T-helper 17 cell (primary cell): ENCODE measurements around the gene AKAP1. TPM values are rescaled to one million over a fixed set of nuclear protein-coding genes. Genes with fewer than 3 reads are reported as not detected.

Experiments used
- ATAC-seq: fragments of 150-1000 bp; cut with Tn5 transposase; 2 replicates; pipeline ENCODE4 v1.10.0; 2021; ENCODE audit warnings: mild to moderate bottlenecking, moderate library complexity
- DNase-seq, 3 donors: peaks; one replicate each; pipeline versions ENCODE4 v3.0.0 to v3.0.0-alpha.2; 2020 to 2021
- H3K9me3 ChIP-seq: one replicate; pipeline ENCODE4 v1.7.0; 2013; ENCODE audit warnings: low read length, mild to moderate bottlenecking; ENCODE audit not compliant: control insufficient read depth, poor library complexity, severe bottlenecking
- H3K27ac Mint-ChIP-seq: one replicate; pipeline ENCODE4 v1.8.0; 2022; ENCODE audit warnings: mild to moderate bottlenecking, moderate library complexity, mixed read lengths
- H3K27me3 Mint-ChIP-seq: one replicate; pipeline ENCODE4 v1.8.0; 2022; ENCODE audit warnings: mixed read lengths
- H3K36me3 Mint-ChIP-seq: one replicate; pipeline ENCODE4 v1.8.0; 2022; ENCODE audit warnings: low read depth, mixed read lengths
- H3K4me1 Mint-ChIP-seq: one replicate; pipeline ENCODE4 v1.8.0; 2022; ENCODE audit warnings: mild to moderate bottlenecking, mixed read lengths
- H3K4me3 Mint-ChIP-seq: one replicate; pipeline ENCODE4 v1.8.0; 2022; ENCODE audit warnings: mild to moderate bottlenecking, moderate library complexity, mixed read lengths
- total RNA-seq, 4 donors: library from RNA in 2 of 4; stranded (reverse) in 2 of 4; gene quantifications; one replicate each; pipeline ENCODE4 v1.2.3 and lab custom pipeline; 2022 to 2026

Gene AKAP1, protein sequence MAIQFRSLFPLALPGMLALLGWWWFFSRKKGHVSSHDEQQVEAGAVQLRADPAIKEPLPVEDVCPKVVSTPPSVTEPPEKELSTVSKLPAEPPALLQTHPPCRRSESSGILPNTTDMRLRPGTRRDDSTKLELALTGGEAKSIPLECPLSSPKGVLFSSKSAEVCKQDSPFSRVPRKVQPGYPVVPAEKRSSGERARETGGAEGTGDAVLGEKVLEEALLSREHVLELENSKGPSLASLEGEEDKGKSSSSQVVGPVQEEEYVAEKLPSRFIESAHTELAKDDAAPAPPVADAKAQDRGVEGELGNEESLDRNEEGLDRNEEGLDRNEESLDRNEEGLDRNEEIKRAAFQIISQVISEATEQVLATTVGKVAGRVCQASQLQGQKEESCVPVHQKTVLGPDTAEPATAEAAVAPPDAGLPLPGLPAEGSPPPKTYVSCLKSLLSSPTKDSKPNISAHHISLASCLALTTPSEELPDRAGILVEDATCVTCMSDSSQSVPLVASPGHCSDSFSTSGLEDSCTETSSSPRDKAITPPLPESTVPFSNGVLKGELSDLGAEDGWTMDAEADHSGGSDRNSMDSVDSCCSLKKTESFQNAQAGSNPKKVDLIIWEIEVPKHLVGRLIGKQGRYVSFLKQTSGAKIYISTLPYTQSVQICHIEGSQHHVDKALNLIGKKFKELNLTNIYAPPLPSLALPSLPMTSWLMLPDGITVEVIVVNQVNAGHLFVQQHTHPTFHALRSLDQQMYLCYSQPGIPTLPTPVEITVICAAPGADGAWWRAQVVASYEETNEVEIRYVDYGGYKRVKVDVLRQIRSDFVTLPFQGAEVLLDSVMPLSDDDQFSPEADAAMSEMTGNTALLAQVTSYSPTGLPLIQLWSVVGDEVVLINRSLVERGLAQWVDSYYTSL
- 10 to 100 TPM; 25.8 to 26.3 TPM for total RNA-seq
- 41.8 to 64.7 reads per million in 2 donors for total RNA-seq (lab: John Stamatoyannopoulos, UW)

DNA sequence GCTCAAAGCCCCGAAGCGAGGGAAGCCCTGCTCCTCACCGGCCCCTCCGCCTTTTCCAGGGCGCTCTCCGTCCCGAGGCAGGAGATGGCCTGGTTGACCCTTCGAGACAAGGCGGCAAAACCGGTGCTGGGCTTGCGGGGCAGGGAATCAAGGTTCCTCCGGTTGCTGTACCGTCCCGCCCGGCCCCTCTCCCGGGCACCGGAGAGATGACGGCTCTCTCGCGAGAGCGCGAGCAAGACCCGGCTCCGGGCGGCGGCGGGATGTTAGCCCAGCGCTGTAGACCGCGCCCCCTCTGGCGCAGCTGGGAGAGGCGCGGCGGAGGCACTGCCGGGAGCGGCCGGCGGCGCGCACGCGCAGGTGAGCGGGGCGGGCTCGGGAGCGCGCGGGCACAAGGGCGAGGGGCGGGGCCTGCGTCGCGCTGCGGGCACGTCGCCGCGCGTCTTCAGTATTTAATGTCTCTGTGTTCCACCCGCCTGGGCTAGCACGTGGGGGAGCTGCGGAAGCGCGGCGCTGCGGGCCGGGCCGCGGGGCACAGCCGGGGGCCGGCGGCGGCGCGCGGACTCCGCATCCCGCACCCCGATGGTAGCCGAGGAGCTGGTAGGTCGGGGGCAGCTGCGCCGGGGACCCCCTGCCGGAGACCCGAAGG is at the start of gene AKAP1:
Gene AKAP1 (plus strand): TSS at position 445 of the 646 bp plus-strand sequence. CDS start 20,219 bp downstream, outside the sequence.
- ATAC-seq = peak; percentile 90
- peak within 1 kb of the TSS; percentile 89 for H3K27ac Mint-ChIP-seq

DNA sequence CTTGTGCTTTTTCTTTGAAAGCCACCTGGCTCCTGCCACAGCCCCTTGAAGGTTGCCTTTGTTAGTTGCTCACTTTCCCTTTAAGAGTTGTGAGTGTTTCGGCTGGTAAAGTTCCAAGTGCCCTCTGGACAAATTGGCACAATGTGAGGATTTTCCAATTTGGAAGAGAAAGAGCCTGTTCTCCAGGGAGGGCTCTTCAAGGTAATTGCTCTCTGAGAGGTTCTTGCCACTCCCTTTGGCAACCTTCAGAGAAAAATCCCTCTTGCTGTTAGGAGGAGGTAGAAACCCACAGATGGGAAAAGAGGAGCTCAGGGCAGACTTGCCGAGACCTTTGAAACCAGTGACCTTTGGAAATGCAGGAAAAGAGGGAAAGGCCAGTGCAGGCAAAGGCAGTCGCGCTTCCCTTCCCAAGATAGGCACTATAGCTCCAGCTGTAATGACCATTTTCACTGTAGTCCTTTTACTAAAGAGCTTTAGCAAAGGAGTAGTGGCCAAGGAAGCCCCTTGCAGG is 49.0 kb upstream of the AKAP1 start:
- Mint-ChIP-seq H3K4me1 (peaks cover 2% of the 10 kb centered on the region), H3K27ac (no peak overlapping the region), H3K4me3 (no peak overlapping the region), H3K27me3 (peaks cover 44% of the 10 kb centered on the region), H3K36me3 (peaks cover 6% of the 10 kb centered on the region)
- ATAC-seq = no peak
- H3K9me3 ChIP-seq = no peaks in the 10 kb centered on the region
- no peak for DNase-seq

More for the DNA sequence above, at the start of gene AKAP1:
- DNase-seq = peak; percentile 96 to 98 (median 97)
- Mint-ChIP-seq H3K4me1 (peaks cover 22% of the 10 kb centered on the region), H3K4me3 (peak within 1 kb of the TSS; percentile 90), H3K36me3 (peaks cover 4% of the 10 kb centered on the region), H3K27me3 (no peaks in the 10 kb centered on the region)
- no peaks in the 10 kb centered on the region for H3K9me3 ChIP-seq

DNA sequence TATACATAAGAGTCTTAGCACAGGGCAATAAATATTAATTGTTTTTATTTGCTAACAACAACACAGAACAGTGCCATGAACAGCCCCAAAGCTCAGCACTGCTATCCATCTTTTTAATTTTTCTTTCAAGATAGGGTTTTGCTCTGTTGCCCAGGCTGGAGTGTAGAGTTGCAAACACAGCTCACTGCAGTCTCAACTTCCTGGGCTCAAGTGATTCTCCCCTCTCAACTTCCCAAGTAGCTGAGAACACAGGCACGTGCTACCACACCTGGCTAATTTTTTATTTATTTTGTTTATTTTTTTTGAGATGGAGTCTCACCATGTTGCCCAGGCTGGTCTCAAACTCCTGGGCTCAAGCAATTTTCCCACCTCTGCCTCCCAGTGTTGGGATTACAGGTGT is 47.6 kb upstream of the AKAP1 start:
- no peak for DNase-seq
- peaks cover 6% of the 10 kb centered on the region for H3K36me3 Mint-ChIP-seq
- no peak overlapping the region for H3K27ac Mint-ChIP-seq
- peaks cover 44% of the 10 kb centered on the region for H3K27me3 Mint-ChIP-seq
- no peaks in the 10 kb centered on the region for H3K9me3 ChIP-seq
- no peak for ATAC-seq
- H3K4me1 Mint-ChIP-seq = peaks cover 2% of the 10 kb centered on the region
- H3K4me3 Mint-ChIP-seq = no peak overlapping the region

DNA sequence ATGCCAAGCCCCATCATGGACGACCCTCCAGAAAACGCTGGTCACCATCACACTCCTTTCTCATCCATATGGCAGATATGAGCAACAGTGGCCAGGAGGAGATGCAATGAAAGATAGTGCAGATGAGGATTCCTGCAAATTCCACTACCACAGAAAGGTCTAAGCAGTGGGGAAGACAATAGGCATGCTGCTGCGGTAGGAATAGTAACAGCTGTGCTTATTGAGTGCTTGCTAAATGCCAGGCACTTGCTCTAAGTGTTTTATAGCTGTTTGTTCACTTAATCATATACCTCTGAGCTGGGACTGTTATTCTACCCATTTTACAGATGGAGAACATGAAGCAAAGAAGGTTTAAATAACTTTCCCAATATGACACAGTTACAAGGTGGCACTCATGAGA is 46.6 kb upstream of the AKAP1 start:
- Mint-ChIP-seq H3K4me1 (peaks cover 2% of the 10 kb centered on the region), H3K27ac (no peak overlapping the region), H3K4me3 (no peak overlapping the region), H3K36me3 (peaks cover 8% of the 10 kb centered on the region), H3K27me3 (peaks cover 49% of the 10 kb centered on the region)
- DNase-seq (no peak), ATAC-seq (no peak)
- H3K9me3 ChIP-seq = no peaks in the 10 kb centered on the region

DNA sequence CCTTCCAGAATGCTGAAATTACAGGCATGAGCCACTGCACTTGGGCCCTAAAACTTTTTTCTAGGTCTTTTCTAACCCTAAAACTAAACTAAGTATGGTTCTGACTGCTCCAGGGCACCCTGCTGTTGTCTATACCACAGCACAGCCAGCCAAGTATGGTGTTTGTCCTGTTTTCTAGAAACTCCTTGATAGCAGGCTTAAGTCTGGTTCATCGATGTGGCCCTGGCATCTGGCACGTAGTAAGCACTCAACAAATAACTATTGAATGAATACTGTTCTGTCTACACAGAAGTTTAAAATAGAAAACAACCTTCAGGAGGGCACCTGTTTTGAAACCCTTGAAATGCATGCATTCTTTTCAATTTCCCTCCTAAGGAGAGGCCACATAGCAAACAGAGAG is 44.5 kb upstream of the AKAP1 start:
- no peak for ATAC-seq
- Mint-ChIP-seq H3K27me3 (peaks cover 62% of the 10 kb centered on the region), H3K4me1 (peaks cover 5% of the 10 kb centered on the region), H3K4me3 (no peak overlapping the region), H3K27ac (no peak overlapping the region), H3K36me3 (peaks cover 8% of the 10 kb centered on the region)
- no peak for DNase-seq
- H3K9me3 ChIP-seq = no peaks in the 10 kb centered on the region

DNA sequence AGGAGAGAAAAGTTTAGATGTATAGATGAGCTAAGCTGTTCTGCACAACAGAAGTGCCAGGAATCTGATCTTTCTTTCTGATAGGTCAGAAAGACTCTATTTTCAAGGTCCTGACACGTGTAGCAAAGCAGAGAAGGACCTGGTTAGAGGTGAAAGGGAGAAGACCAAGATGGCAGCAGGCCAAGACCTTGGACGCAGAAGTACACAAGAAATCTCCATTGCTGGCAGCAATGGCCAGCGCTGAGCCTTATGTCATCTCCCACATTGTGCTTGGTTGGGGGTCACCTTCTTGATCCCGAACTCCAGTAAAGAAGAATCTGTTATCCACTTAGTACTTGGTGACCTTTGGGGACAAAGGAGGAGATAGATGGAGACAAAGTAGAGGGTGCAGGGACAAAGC is 41.8 kb upstream of the AKAP1 start:
- ATAC-seq (no peak), DNase-seq (no peak)
- Mint-ChIP-seq H3K36me3 (peaks cover 5% of the 10 kb centered on the region), H3K27ac (no peak overlapping the region), H3K4me1 (peaks cover 16% of the 10 kb centered on the region), H3K4me3 (no peak overlapping the region), H3K27me3 (peaks cover 70% of the 10 kb centered on the region)
- no peaks in the 10 kb centered on the region for H3K9me3 ChIP-seq

DNA sequence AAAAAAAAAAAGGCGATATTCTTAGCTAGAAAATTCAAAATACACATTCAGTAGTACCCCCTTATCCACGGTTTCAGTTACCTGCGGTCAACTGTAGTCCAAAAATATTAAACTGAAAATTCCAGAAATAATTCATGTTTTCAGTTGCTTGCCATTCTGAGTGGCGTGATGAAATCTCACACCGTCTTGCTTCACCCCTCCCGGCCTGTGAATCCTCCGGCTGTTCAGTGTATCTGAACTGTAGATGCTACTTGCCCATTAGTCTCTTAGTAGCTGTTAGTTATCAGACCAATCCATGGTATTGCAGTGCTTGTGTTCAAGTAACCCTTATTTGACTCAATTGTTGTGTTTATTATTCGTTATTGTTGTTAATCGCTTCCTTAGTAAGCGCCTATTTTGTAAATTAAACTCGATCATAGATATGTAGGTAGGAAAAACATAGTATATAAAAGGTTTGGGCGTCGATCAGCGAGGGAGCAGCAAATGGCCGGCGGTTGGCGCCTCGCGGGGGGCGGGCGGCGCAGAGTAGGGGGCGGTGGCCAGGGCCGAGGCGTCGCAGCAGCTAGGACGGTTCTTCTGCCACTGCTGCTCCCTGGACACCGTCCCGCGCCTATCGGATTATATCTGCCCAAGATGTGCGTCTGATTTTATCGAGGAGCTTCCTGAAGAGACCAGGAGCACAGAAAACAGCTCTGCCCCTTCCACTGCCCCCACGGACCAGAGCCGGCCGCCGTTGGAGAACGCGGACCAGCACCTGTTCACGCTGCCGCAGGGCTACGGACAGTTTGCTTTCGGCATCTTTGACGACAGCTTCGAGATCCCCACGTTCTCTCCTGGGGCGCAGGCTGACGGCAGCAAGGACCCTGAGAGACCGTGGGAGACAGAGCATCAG is 39.8 kb upstream of the AKAP1 start:
- H3K9me3 ChIP-seq = no peaks in the 10 kb centered on the region
- H3K4me3 Mint-ChIP-seq = peak overlapping the region; percentile 88
- peaks cover 16% of the 10 kb centered on the region for H3K4me1 Mint-ChIP-seq
- H3K36me3 Mint-ChIP-seq = peaks cover 5% of the 10 kb centered on the region
- DNase-seq (peak in 1 of 3 donors; percentile 6), ATAC-seq (no peak)
- H3K27me3 Mint-ChIP-seq = peaks cover 53% of the 10 kb centered on the region
- no peak overlapping the region for H3K27ac Mint-ChIP-seq

DNA sequence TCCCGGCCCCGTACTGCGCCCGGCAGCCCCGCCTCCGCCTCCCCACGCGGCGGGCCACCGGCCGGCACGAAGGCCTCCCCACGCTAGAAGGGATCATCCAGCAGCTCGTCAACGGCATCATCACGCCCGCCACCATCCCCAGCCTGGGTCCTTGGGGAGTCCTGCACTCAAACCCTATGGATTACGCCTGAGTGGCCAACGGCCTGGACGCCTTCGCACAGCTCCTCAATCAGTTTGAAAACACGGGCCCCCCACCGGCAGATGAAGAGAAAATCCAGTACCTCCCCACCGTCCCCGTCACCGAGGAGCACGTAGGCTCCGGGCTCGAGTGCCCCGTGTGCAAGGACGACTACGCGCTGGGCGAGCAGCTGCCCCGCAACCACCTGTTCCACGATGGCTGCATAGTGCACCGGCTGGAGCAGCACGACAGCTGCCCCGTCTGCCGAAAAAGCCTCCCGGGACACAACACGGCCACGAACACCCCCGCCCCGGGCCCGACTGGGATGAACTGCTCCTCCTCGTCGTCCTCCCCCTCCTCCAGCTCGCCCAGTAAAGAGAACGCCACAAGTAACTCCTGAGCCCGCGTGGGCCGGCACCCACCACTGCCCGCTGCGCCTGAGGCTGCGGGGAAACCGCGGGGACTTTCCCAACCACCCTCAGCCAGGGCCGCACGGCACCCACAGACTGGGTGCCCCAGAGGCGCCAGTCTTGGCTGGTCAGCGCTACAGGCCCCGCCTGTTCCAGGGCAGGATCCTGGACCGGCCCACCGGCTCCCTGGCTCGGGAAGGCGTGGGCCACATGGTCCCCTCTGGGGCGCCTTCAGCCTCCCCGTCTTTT is 39.0 kb upstream of the AKAP1 start:
- H3K27me3 Mint-ChIP-seq = peaks cover 50% of the 10 kb centered on the region
- peak overlapping the region; percentile 88 for H3K4me3 Mint-ChIP-seq
- H3K9me3 ChIP-seq = no peaks in the 10 kb centered on the region
- H3K27ac Mint-ChIP-seq = peak overlapping the region; percentile 61
- peak in 2 of 3 donors; percentile 12 to 17 for DNase-seq
- H3K4me1 Mint-ChIP-seq = peaks cover 16% of the 10 kb centered on the region
- ATAC-seq = peak; percentile 82
- peaks cover 5% of the 10 kb centered on the region for H3K36me3 Mint-ChIP-seq

DNA sequence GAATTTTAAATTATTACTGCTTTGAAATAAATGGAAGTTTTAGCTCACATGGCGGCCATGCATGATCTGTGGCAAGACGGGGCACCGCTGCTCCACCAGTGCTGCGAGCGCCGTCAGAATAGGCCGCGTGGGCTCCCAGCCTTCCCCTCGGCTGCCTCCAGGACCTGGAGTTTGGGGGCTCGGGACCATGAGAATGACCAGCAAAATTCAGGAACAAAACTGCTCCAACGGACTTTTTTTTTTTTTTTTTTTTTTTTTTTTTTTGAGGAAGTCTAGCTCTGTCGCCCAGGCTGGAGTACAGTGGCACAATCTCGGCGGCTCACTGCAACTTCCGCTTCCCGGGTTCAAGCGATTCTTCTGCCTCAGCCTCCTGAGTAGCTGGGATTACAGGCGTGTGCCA is 38.3 kb upstream of the AKAP1 start:
- Mint-ChIP-seq H3K36me3 (peaks cover 5% of the 10 kb centered on the region), H3K27me3 (peaks cover 54% of the 10 kb centered on the region)

DNA sequence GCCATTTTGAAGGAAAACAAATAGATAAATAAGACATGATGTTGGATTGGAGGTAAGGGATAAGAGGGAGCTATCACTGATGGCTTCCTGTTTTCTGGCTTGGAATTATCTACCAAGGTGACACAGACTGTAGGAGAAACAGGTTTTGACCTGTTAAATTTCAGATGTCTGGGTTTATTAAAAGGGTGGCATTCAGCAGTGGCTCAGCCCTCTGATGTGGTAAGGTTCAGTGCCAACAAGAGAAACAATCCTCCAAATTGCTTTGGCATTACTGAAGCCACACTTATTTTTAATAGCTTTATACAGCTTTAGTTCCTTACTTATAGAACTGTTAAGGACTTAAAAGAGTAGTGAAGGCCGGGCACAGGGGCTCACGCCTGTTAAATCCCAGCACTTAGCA is 37.0 kb upstream of the AKAP1 start:
- peaks cover 53% of the 10 kb centered on the region for H3K27me3 Mint-ChIP-seq
- H3K36me3 Mint-ChIP-seq = peaks cover 3% of the 10 kb centered on the region
- no peak overlapping the region for H3K27ac Mint-ChIP-seq
- ATAC-seq = no peak
- DNase-seq = no peak
- H3K4me3 Mint-ChIP-seq = no peak overlapping the region
- H3K4me1 Mint-ChIP-seq = peaks cover 16% of the 10 kb centered on the region
- H3K9me3 ChIP-seq = no peaks in the 10 kb centered on the region

More for the DNA sequence above, 38.3 kb upstream of the AKAP1 start:
- DNase-seq (no peak), ATAC-seq (no peak)
- peaks cover 16% of the 10 kb centered on the region for H3K4me1 Mint-ChIP-seq
- peak overlapping the region; percentile 61 for H3K27ac Mint-ChIP-seq
- H3K4me3 Mint-ChIP-seq = peak overlapping the region; percentile 88
- H3K9me3 ChIP-seq = no peaks in the 10 kb centered on the region

DNA sequence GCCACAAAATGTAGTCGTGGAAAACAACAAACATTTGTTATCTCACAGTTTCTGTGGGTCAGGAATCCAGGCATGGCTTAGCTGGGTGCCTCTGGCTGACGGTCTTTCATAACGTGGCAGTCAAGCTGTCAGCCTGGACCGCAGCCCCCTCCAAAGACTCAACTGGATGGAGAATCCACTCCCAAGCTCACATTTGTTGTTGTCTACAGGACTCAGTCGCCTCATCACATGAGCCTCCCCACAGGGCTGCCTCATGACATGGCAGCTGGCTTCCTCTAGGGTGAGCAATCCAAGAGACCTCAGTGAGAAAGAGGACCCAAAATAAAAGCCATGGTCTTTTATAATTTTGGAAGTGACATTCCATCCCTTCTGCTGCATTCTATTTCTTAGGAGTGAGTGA is 34.7 kb upstream of the AKAP1 start:
- H3K9me3 ChIP-seq = no peaks in the 10 kb centered on the region
- H3K36me3 Mint-ChIP-seq = peaks cover 3% of the 10 kb centered on the region
- peaks cover 17% of the 10 kb centered on the region for H3K4me1 Mint-ChIP-seq
- ATAC-seq (no peak), DNase-seq (no peak)
- peaks cover 39% of the 10 kb centered on the region for H3K27me3 Mint-ChIP-seq
- no peak overlapping the region for H3K4me3 Mint-ChIP-seq
- H3K27ac Mint-ChIP-seq = no peak overlapping the region
